Measurements from ENCODE around the gene CBX3. TPM values are rescaled to one million over a fixed set of nuclear protein-coding genes. Genes with fewer than 3 reads are reported as not detected.
"Not testable (repeated sequence)": the region's sequence is repeated elsewhere in the genome, so short reads cannot be mapped to it uniquely, and the experiment has no call there.

Gene CBX3
- total and polyA plus RNA-seq, 12 donors = 35.2 to 203 (median 87.8) TPM

- H3K9me3 ChIP-seq (replicated peaks in 1 of 3) = no peaks in the 10 kb centered on the region
- WGBS, 4 donors = 88 to 94% (median 91%) methylated on average over 2 of the region's 2 CpGs
- intact Hi-C loops (cut with DNase I) = no loop called here
- no peaks in the 10 kb centered on the region for H3K36me3 ChIP-seq (replicated peaks in 1 of 2)
- no peak for DNase-seq
- H3K4me3 ChIP-seq = no peak overlapping the region
- H3K27ac ChIP-seq = no peak overlapping the region
- TF ChIP-seq, protein P1, sequence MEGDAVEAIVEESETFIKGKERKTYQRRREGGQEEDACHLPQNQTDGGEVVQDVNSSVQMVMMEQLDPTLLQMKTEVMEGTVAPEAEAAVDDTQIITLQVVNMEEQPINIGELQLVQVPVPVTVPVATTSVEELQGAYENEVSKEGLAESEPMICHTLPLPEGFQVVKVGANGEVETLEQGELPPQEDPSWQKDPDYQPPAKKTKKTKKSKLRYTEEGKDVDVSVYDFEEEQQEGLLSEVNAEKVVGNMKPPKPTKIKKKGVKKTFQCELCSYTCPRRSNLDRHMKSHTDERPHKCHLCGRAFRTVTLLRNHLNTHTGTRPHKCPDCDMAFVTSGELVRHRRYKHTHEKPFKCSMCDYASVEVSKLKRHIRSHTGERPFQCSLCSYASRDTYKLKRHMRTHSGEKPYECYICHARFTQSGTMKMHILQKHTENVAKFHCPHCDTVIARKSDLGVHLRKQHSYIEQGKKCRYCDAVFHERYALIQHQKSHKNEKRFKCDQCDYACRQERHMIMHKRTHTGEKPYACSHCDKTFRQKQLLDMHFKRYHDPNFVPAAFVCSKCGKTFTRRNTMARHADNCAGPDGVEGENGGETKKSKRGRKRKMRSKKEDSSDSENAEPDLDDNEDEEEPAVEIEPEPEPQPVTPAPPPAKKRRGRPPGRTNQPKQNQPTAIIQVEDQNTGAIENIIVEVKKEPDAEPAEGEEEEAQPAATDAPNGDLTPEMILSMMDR (IDR thresholded peaks at IDR 0.05) = no peak
- TF ChIP-seq POLR2A (IDR thresholded peaks at IDR 0.05) = no peak
- no peaks in the 10 kb centered on the region for H3K4me1 ChIP-seq (replicated peaks in 1 of 2)
- no peaks in the 10 kb centered on the region for H3K27me3 ChIP-seq
Measured at GRCh38 chr7:26171601-26172000, 29.9 kb upstream of the CBX3 start.

DNA sequence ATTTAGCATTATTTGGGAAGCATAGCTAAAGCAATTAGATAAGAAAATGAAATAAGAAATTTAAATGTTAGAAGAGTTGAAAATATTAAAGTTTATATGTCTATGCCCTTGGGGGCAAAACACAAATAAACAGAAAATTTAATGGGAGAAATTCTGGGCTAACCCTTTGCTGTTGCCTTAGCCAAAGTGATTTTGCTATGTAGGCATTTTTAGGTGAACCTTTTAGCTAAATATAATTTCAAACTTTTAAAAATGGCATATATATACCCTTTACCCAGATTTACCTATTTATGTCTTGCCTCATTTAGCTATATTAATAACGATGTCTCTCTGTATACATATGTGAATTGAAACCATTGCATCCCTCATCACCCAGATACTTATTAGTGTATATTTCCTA, 29.5 kb upstream of the CBX3 start:
- no peak for TF ChIP-seq POLR2A (IDR thresholded peaks at IDR 0.05)
- TF ChIP-seq, protein P1 (IDR thresholded peaks at IDR 0.05) = no peak
- DNase-seq = no peak
- no peaks in the 10 kb centered on the region for H3K36me3 ChIP-seq (replicated peaks in 1 of 2)
- WGBS, 4 donors = 95 to 100% (median 96%) methylated on average over 1 of the region's 1 CpG
- no peak overlapping the region for H3K4me3 ChIP-seq
- no peaks in the 10 kb centered on the region for H3K9me3 ChIP-seq (replicated peaks in 1 of 3)
- no peaks in the 10 kb centered on the region for H3K27me3 ChIP-seq
- no peak overlapping the region for H3K27ac ChIP-seq
- intact Hi-C loops (cut with DNase I) = no loop called here
- H3K4me1 ChIP-seq (replicated peaks in 1 of 2) = no peaks in the 10 kb centered on the region

- WGBS, 4 donors = 70 to 100% (median 89%) methylated on average over 1 to 2 of the region's 4 CpGs
- DNase-seq; H3K4me3 ChIP-seq; H3K36me3 ChIP-seq (replicated peaks in 1 of 2); H3K27ac ChIP-seq; H3K4me1 ChIP-seq (replicated peaks in 1 of 2); intact Hi-C loops (cut with DNase I); H3K9me3 ChIP-seq (replicated peaks in 1 of 3); H3K27me3 ChIP-seq: not testable (repeated sequence)
Measured at GRCh38 chr7:26175903-26176302, 25.6 kb upstream of the CBX3 start.

GRCh38 chr7:26176696-26177095, 24.8 kb upstream of the CBX3 start:
- WGBS, 4 donors = 95 to 99% methylated on average over 4 to 18 of the region's 26 CpGs; no CpG with 5 or more reads in 2 of the 4 donors
- H3K4me1 ChIP-seq (replicated peaks in 1 of 2); H3K27ac ChIP-seq; H3K36me3 ChIP-seq (replicated peaks in 1 of 2); H3K9me3 ChIP-seq (replicated peaks in 1 of 3); H3K4me3 ChIP-seq; intact Hi-C loops (cut with DNase I); H3K27me3 ChIP-seq; DNase-seq: not testable (repeated sequence)

DNA sequence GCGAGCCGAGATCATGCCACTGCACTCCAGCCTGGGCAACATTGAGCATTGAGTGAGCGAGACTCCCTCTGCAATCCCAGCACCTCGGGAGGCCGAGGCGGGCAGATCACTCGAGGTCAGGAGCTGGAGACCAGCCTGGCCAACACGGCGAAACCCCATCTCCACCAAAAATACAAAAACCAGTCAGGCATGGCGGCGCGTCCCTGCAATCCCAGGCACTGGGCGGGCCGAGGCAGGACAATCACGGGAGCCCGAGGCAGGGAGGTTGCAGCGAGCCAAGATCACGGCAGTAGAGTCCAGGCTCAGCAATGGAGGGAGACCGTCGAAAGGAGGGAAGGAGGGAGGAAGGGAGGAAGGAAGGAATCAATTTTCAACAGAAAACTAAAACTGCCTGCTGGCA, 24.3 kb upstream of the CBX3 start:
- H3K4me1 ChIP-seq (replicated peaks in 1 of 2); H3K4me3 ChIP-seq; H3K27ac ChIP-seq; H3K36me3 ChIP-seq (replicated peaks in 1 of 2); H3K9me3 ChIP-seq (replicated peaks in 1 of 3); H3K27me3 ChIP-seq; intact Hi-C loops (cut with DNase I); DNase-seq: not testable (repeated sequence)
- WGBS, 4 donors = 91 to 97% (median 94%) methylated on average over 14 to 20 of the region's 20 CpGs

- Histone ChIP-seq H3K9me3 (replicated peaks in 1 of 3) (no peaks in the 10 kb centered on the region), H3K4me3 (no peak overlapping the region), H3K4me1 (replicated peaks in 1 of 2) (no peaks in the 10 kb centered on the region), H3K27me3 (no peaks in the 10 kb centered on the region), H3K27ac (no peak overlapping the region), H3K36me3 (replicated peaks in 1 of 2) (no peaks in the 10 kb centered on the region)
- intact Hi-C loops (cut with DNase I) = no loop called here
- no peak for DNase-seq
- WGBS, 4 donors = 83 to 88% (median 84%) methylated on average over 7 of the region's 7 CpGs
- TF ChIP-seq POLR2A (IDR thresholded peaks at IDR 0.05) = no peak
- TF ChIP-seq, protein P1 (IDR thresholded peaks at IDR 0.05) = no peak
Measured at GRCh38 chr7:26178272-26178960, 23.1 kb upstream of the CBX3 start.
